ENCODE data around the gene FOXP1. TPM values are rescaled to one million over a fixed set of nuclear protein-coding genes. Genes with fewer than 3 reads are reported as not detected.
A peak's percentile ranks its signal among the peaks of the same experiment; 100 is the strongest.

FOXP1 gene
- total RNA-seq, 1 donor from 2014 or later: 41.2 TPM

- Histone ChIP-seq H3K9me3 (replicated peaks) (no peaks in the 10 kb centered on the region), H3K36me3 (no peaks in the 10 kb centered on the region), H3K27me3 (ENCODE audit: low read depth) (no peaks in the 10 kb centered on the region), H3K4me3 (peak overlapping the region; percentile 46), H3K4me1 (peaks cover 28% of the 10 kb centered on the region), H3K27ac (replicated peaks) (peak overlapping the region; percentile 72)
- intact Hi-C loops (cut with micrococcal nuclease): no loop called here
- DNase-seq: peak; percentile 78
- TF ChIP-seq CTCF (IDR thresholded peaks at IDR 0.05; ENCODE audit: borderline replicate concordance): no peak
These were observed 40.8 kb downstream of the FOXP1 start for GRCh38 chr3:71542521-71543370.

GRCh38 chr3:71541313-71541712, 42.2 kb downstream of the FOXP1 start:
- intact Hi-C loops (cut with micrococcal nuclease): no loop called here
- Histone ChIP-seq H3K36me3 (no peaks in the 10 kb centered on the region), H3K27ac (replicated peaks) (no peak overlapping the region), H3K4me3 (no peak overlapping the region), H3K27me3 (ENCODE audit: low read depth) (no peaks in the 10 kb centered on the region), H3K9me3 (replicated peaks) (no peaks in the 10 kb centered on the region), H3K4me1 (peaks cover 33% of the 10 kb centered on the region)
- TF ChIP-seq CTCF (IDR thresholded peaks at IDR 0.05; ENCODE audit: borderline replicate concordance): no peak
- DNase-seq: no peak

DNA sequence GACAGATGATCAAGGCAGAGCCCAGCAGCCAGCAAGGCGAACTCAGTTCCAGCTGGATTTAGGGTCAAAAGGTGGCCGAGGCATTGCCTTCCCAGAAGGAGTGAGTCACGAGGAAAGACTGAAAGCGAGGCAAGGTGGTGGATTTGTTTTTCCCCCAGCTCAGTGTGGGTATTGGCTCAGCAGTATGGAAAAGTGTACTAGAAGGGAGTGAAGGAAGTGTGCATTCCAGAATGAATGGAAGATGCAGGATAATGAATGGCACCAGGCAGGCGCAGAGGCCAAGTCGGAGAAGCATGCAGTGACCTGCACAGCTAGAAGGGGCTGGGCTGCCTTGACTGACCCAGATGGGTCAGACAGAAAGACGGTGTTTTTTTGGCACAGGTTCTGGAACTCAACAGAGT, 46.3 kb downstream of the FOXP1 start:
- H3K27ac ChIP-seq (replicated peaks): no peak overlapping the region

GRCh38 chr3:71536376-71536965, 47.1 kb downstream of the FOXP1 start:
- no peak for DNase-seq
- H3K9me3 ChIP-seq (replicated peaks): no peaks in the 10 kb centered on the region
- H3K27ac ChIP-seq (replicated peaks): no peak overlapping the region
- H3K4me3 ChIP-seq: no peak overlapping the region
- H3K27me3 ChIP-seq (ENCODE audit: low read depth): no peaks in the 10 kb centered on the region
- H3K36me3 ChIP-seq: no peaks in the 10 kb centered on the region
- intact Hi-C loops (cut with micrococcal nuclease): no loop called here
- TF ChIP-seq CTCF (IDR thresholded peaks at IDR 0.05; ENCODE audit: borderline replicate concordance): no peak
- peaks cover 27% of the 10 kb centered on the region for H3K4me1 ChIP-seq

More for the DNA sequence above, 46.3 kb downstream of the FOXP1 start:
- no peaks in the 10 kb centered on the region for H3K27me3 ChIP-seq (ENCODE audit: low read depth)
- H3K36me3 ChIP-seq: no peaks in the 10 kb centered on the region
- no peaks in the 10 kb centered on the region for H3K9me3 ChIP-seq (replicated peaks)
- no peak overlapping the region for H3K4me3 ChIP-seq
- intact Hi-C loops (cut with micrococcal nuclease): no loop called here
- no peak for TF ChIP-seq CTCF (IDR thresholded peaks at IDR 0.05; ENCODE audit: borderline replicate concordance)
- peaks cover 27% of the 10 kb centered on the region for H3K4me1 ChIP-seq
- DNase-seq: no peak

GRCh38 chr3:71533588-71533987, 49.9 kb downstream of the FOXP1 start:
- Histone ChIP-seq H3K4me3 (no peak overlapping the region), H3K27ac (replicated peaks) (peak overlapping the region; percentile 47), H3K9me3 (replicated peaks) (no peaks in the 10 kb centered on the region), H3K4me1 (peaks cover 27% of the 10 kb centered on the region), H3K36me3 (no peaks in the 10 kb centered on the region), H3K27me3 (ENCODE audit: low read depth) (no peaks in the 10 kb centered on the region)
- TF ChIP-seq CTCF (IDR thresholded peaks at IDR 0.05; ENCODE audit: borderline replicate concordance): no peak
- DNase-seq: no peak
- intact Hi-C loops (cut with micrococcal nuclease): no loop called here
